GM18858 (cell line): ENCODE results near the gene PRR7.

Experiments used
- ATAC-seq: cut with Tn5 transposase; IDR thresholded peaks from one replicate; pipeline ENCODE4 v1.9.1; 2021; ENCODE audit not compliant: unreplicated experiment

The PRR7 gene

GRCh38 chr5:177468685-177469628 lies 22.3 kb downstream of the PRR7 start:
- ATAC-seq = no peak

GRCh38 chr5:177469750-177470525 lies 23.3 kb downstream of the PRR7 start:
- no peak for ATAC-seq

GRCh38 chr5:177470759-177471536 lies 24.3 kb downstream of the PRR7 start:
- no peak for ATAC-seq

GRCh38 chr5:177471610-177472356 lies 25.2 kb downstream of the PRR7 start:
- no peak for ATAC-seq

GRCh38 chr5:177472460-177473442 lies 26.1 kb downstream of the PRR7 start:
- ATAC-seq = no peak

- ATAC-seq = no peak
Measured at GRCh38 chr5:177473443-177474001, 26.9 kb downstream of the PRR7 start, which contains the start of gene DBN1. TSS of gene DBN1 (minus strand) at chr5:177473634. CDS start at chr5:177473521, 113 bp downstream.

GRCh38 chr5:177474002-177474476 lies 27.4 kb downstream of the PRR7 start:
- no peak for ATAC-seq

GRCh38 chr5:177474846-177475562 lies 28.4 kb downstream of the PRR7 start:
- ATAC-seq = no peak

GRCh38 chr5:177475563-177476427 lies 29.2 kb downstream of the PRR7 start:
- ATAC-seq = no peak

GRCh38 chr5:177476531-177477233 lies 30.1 kb downstream of the PRR7 start:
- ATAC-seq = no peak

- ATAC-seq = no peak
Measured at GRCh38 chr5:177477701-177478477, 31.3 kb downstream of the PRR7 start.

- no peak for ATAC-seq
Measured at GRCh38 chr5:177478711-177479646, 32.4 kb downstream of the PRR7 start.

GRCh38 chr5:177479774-177480173 lies 33.2 kb downstream of the PRR7 start:
- ATAC-seq = no peak

GRCh38 chr5:177482359-177482795 lies 35.8 kb downstream of the PRR7 start:
- no peak for ATAC-seq

GRCh38 chr5:177483042-177483441 lies 36.4 kb downstream of the PRR7 start:
- ATAC-seq = no peak
